Esophagus muscularis mucosa (tissue), 4 donors: ENCODE results near the gene MZT2B. TPM values are rescaled to one million over a fixed set of nuclear protein-coding genes. Genes with fewer than 3 reads are reported as not detected.
"Not testable (repeated sequence)": the region's sequence is repeated elsewhere in the genome, so short reads cannot be mapped to it uniquely, and the experiment has no call there.

Source experiments
- DNase-seq: peaks from one replicate; pipeline ENCODE4 v3.0.0-alpha.2; 2017; ENCODE audit errors: extremely low spot score
- H3K27ac ChIP-seq, 4 donors: fragments of 200-600 bp; sonication (generic); replicated peaks in 1 of 4; 1 replicate in 3 of 4; 2 replicates in 1 of 4; pipeline ENCODE4 v1.5.1; 2016 to 2019; ENCODE audit warnings: mild to moderate bottlenecking in 1 of 4
- H3K27me3 ChIP-seq, 4 donors: fragments of 200-600 bp; sonication (generic); one replicate each; pipeline versions ENCODE4 v1.5.1 to v1.6.0; 2016 to 2019
- H3K36me3 ChIP-seq, 4 donors: fragments of 200-600 bp; sonication (generic); one replicate each; pipeline ENCODE4 v1.5.1; 2016 to 2019
- H3K4me1 ChIP-seq, 4 donors: fragments of 200-600 bp; sonication (generic); one replicate each; pipeline ENCODE4 v1.5.1; 2016 to 2019
- H3K4me3 ChIP-seq, 4 donors: fragments of 200-600 bp; sonication (generic); 1 replicate in 2 of 4; 2 replicates in 2 of 4; pipeline ENCODE4 v1.5.1; 2016 to 2019; ENCODE audit warnings: mild to moderate bottlenecking in 4 of 4, moderate library complexity in 1 of 4
- H3K9me3 ChIP-seq, 4 donors: fragments of 200-600 bp; sonication (generic); 1 replicate in 3 of 4; 2 replicates in 1 of 4; pipeline ENCODE4 v1.5.1; 2016 to 2019
- CTCF ChIP-seq, 3 experiments: fragments of 200-600 bp in 2 of 3; fragments of 450-650 bp in 1 of 3; sonication (generic) in 2 of 3; IDR thresholded peaks; one replicate each; pipeline ENCODE4 v1.5.1; 2017 to 2019; ENCODE audit warnings: antibody characterized with exemption in 3 of 3, mild to moderate bottlenecking in 2 of 3, moderate library complexity in 1 of 3
- EP300 ChIP-seq: sonication (generic); formaldehyde crosslinking; IDR thresholded peaks from one replicate; pipeline ENCODE4 v1.6.1; 2017; ENCODE audit warnings: antibody characterized with exemption
- POLR2A ChIP-seq: fragments of 450-650 bp; IDR thresholded peaks from one replicate; pipeline ENCODE4 v1.6.1; 2017; ENCODE audit warnings: antibody characterized with exemption, moderate library complexity, mild to moderate bottlenecking, low read depth
- POLR2AphosphoS5 ChIP-seq, 2 donors: sonication (generic); formaldehyde crosslinking; IDR thresholded peaks; one replicate each; pipeline ENCODE4 v1.6.1; 2017; ENCODE audit warnings: antibody characterized with exemption in 2 of 2
- WGBS: methylation state at CpG from one replicate; pipeline ENCODE4 v1.1.5; 2018; 5-methylcytosine and 5-hydroxymethylcytosine counted together
- intact Hi-C: fragments of 100-400 bp; cut with DNase I; formaldehyde crosslinking; loops from one replicate; pipeline ENCODE4 v1.15.1; 2023
- total RNA-seq, 4 donors: library from RNA; depleted of rRNA; stranded (reverse); fragments of >200 nt; gene quantifications; one replicate each; pipeline versions ENCODE4 v1.1.0 to v1.2.1, GENCODE V29; 2016

Gene MZT2B
- total RNA-seq, 4 donors from 2014 or later, result 145 to 282 (median 196) TPM

- Histone ChIP-seq H3K27me3 (no peaks in the 10 kb centered on the region), H3K27ac (no peak overlapping the region), H3K36me3 (peaks cover 24 to 65% (median 45%) of the 10 kb centered on the region in 4 donors), H3K9me3 (no peaks in the 10 kb centered on the region), H3K4me1 (peaks cover 0 to 5% (median 1%) of the 10 kb centered on the region in 4 donors), H3K4me3 (no peak overlapping the region)
- 93% methylated on average over 5 of the region's 25 CpGs for WGBS
- no peak for DNase-seq
- intact Hi-C loops, result no loop called here
- TF ChIP-seq EP300, result no peak
- no peak for TF ChIP-seq POLR2A
- no peak for TF ChIP-seq POLR2AphosphoS5 (IDR thresholded peaks at IDR 0.05)
- TF ChIP-seq CTCF (IDR thresholded peaks at IDR 0.05), result no peak
Measured at GRCh38 chr2:130152816-130153595, 29.1 kb upstream of the MZT2B start.

GRCh38 chr2:130153721-130154422 lies 28.2 kb upstream of the MZT2B start:
- H3K27me3 ChIP-seq, H3K4me1 ChIP-seq, H3K27ac ChIP-seq, H3K9me3 ChIP-seq, DNase-seq, intact Hi-C loops, H3K4me3 ChIP-seq: not testable (repeated sequence)
- 79% methylated on average over 11 of the region's 23 CpGs for WGBS
- peaks cover 27 to 74% (median 51%) of the 10 kb centered on the region in 4 donors for H3K36me3 ChIP-seq

GRCh38 chr2:130154423-130154770 lies 27.7 kb upstream of the MZT2B start:
- H3K4me1 ChIP-seq, DNase-seq, intact Hi-C loops, H3K9me3 ChIP-seq, H3K27me3 ChIP-seq, H3K27ac ChIP-seq, H3K4me3 ChIP-seq: not testable (repeated sequence)
- H3K36me3 ChIP-seq, result peaks cover 31 to 79% (median 56%) of the 10 kb centered on the region in 4 donors
- 60% methylated on average over 2 of the region's 8 CpGs for WGBS

- intact Hi-C loops, result no loop called here
- 87% methylated on average over 11 of the region's 29 CpGs for WGBS
- no peak for DNase-seq
Measured at GRCh38 chr2:130154773-130155765, 27.0 kb upstream of the MZT2B start.

More at GRCh38 chr2:130154773-130155765, 27.0 kb upstream of the MZT2B start:
- H3K27ac ChIP-seq, result no peak overlapping the region
- H3K27me3 ChIP-seq, result no peaks in the 10 kb centered on the region
- H3K9me3 ChIP-seq, result no peaks in the 10 kb centered on the region
- H3K4me1 ChIP-seq, result peaks cover 0 to 5% (median 1%) of the 10 kb centered on the region in 4 donors
- no peak overlapping the region for H3K4me3 ChIP-seq
- TF ChIP-seq POLR2AphosphoS5 (IDR thresholded peaks at IDR 0.05) (no peak), EP300 (no peak), POLR2A (no peak), CTCF (IDR thresholded peaks at IDR 0.05) (no peak)
- H3K36me3 ChIP-seq, result peaks cover 31 to 86% (median 63%) of the 10 kb centered on the region in 4 donors
